Activated naive CD8-positive, alpha-beta T cell treated with anti-CD3 and anti-CD28 coated beads, Interleukin-2, amount 50 U/mL, for 16 hours (primary cell): ENCODE data around the gene PAX6.

Source experiments
- DNase-seq: peaks from one replicate; pipeline ENCODE4 v3.0.0-alpha.2; 2020; ENCODE audit warnings: low read depth, low spot score

PAX6 gene

DNA sequence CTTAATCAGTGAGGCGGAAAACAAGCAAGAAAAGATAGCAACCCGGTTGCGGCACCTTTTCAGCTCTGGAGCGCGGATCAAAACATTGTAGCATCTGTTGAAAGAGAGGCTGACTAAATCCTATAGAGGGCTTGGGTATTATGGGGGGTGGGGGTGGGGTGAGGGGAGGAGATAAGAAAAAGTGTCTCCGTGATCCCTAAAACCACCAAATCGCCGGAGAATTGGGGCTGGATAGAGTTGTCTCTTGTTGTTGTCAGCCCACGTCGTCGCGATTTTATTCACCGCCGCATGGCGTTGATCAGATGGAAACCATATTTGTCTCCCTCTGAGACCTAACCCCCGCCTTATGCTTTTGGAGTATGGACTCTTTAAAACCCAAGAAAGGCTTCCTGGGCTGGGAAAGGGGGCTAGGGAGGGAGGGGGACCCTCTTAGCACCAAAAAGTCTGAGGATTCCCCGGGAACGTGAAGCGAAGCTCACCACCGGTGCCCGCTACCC, 13.0 kb downstream of the PAX6 start:
- DNase-seq, result no peak

DNA sequence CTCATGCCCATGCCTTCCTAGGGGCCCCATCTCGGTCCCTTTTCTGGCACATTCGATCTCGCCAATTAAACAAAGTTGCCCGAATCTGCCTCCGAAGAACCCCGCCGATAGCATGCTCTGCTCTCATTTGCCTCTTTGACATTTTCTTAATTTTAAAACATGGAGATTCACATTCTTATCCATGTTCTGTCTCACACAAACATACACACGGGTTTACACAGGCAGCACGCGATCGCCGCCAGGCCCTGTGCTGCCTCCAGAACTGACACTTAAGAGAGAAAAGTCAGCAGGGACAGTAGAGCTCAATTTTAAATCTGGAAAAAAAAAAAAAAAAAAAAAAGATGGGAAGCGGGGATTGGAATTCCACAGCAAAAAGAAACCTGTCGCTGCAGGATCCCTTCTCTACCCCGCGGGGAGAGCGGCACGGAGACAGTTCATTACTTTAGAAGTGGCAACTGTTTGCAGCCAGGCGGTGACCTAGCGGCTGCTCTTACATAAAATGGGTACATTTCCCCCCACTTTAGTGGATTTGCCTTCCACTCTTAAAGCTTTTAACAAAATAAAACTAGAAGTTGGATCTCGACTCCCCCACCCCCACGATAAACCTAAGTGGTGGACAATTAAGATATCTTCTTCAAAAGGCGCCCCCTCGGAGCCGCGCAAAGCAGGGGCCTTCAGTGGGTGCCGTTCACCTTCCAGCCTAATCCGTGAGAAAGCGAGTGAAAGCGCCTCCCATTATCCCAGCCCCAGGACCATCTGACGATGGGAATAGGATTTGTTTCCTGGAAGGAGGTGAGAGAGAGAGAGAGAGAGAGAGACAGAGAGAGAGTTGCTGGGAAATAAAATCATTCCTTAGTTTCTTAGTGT, 13.7 kb downstream of the PAX6 start:
- no peak for DNase-seq

- no peak for DNase-seq
These were observed 14.5 kb downstream of the PAX6 start for GRCh38 chr11:31796499-31797189.

DNA sequence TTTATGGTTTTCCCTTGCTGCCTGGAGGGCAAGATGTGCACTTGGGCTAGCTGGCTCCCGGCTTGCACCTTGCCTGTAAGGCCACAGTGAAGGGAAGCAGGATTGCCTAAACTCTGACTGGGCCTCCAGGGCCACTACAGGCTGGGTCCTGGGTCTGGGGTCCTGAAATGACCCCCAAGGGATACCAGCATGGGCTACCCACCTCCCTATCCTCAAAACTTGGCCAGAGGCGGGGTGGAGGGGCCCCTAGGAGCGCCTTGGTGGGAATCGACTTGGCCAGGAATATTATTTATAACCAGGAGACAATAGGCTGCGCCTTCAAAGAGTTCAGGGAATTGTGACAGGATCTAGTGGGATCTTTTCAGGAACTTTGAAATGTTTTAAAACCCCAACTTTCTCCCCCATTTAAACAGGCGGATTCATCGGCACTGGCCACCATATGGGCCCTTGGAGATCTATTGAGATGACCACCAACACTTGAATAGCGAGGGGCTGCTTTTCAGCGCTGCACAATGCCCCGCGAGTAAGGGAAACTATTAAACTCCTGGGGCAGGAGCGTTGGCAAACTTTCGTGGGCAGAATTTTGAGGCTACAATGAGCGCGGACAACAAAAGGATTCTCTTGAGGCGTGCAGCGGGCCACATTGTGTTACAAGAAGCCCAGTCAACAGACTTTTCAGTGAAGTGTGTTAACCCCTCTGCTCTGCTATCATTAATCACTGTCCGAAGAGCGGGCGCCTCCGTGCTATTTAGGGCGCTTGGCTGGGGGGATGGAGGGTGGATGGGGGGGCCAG, 15.2 kb downstream of the PAX6 start:
- no peak for DNase-seq

DNA sequence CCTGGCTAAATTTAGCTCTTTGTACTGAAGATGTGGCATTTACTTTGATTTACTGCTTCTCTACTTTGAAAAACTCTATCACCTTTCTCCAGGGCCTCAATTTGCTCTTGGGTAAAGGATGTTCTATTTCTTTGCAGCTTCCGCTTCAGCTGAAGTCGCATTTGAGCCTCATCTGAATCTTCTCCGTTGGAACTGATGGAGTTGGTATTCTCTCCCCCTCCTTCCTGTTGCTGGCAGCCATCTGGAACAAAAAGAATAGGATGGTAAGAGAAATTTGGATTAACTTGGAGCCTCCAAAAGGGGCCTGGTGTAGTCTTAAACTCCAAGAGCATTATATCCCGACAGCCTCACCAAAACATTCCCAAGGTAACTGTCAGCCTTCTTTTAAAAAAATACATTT, 16.6 kb downstream of the PAX6 start:
- no peak for DNase-seq

DNA sequence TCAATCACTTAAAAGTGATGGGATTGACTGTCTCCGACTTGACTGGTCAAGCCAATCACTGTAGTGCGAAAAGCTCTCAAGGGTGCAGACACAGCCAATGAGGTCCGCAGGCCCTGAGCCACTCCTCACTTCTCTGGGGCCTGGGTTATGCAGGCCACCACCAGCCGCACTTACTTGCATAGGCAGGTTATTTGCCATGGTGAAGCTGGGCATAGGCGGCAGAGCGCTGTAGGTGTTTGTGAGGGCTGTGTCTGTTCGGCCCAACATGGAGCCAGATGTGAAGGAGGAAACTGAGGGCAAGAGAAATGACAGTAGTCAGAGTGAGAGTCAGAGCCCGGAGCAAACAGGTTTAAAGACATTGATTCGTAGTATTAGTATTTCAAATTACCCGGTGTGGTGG, 17.9 kb downstream of the PAX6 start:
- DNase-seq, result no peak

GRCh38 chr11:31792456-31792855, 18.7 kb downstream of the PAX6 start:
- no peak for DNase-seq

DNA sequence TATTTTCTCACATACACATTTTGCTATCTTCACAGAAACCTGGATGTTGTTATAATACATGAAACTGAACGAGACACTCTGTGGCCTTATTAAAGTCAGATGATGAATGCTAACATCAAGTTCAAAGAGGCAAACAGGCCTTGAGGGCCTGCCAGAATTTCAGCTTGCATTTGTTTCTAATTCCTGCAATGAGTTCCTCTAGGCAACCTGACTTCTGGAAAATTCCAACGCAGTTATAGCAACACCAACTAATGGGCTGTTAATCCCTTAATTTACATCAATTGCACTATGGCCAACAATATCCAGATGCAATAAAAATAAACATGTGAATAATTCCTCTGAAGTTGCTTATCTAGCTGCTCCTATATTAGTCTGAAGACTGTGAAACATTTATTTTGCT, 19.1 kb downstream of the PAX6 start:
- DNase-seq, result no peak

DNA sequence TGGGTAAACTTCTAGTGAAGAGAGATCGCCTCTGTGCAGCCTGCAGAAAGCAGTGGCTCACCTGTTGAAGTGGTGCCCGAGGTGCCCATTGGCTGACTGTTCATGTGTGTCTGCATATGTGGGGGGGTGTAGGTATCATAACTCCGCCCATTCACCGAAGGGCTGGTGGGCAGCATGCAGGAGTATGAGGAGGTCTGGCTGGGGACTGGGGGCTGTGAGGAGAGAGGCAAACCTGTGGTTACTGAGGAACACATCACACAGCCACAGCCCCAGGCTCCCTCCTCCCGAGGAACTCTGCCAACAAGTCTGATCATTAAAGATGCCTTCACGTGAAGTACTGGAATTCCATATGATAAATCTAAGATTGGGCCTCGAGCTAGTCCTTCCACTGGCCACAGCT, 20.5 kb downstream of the PAX6 start:
- no peak for DNase-seq

DNA sequence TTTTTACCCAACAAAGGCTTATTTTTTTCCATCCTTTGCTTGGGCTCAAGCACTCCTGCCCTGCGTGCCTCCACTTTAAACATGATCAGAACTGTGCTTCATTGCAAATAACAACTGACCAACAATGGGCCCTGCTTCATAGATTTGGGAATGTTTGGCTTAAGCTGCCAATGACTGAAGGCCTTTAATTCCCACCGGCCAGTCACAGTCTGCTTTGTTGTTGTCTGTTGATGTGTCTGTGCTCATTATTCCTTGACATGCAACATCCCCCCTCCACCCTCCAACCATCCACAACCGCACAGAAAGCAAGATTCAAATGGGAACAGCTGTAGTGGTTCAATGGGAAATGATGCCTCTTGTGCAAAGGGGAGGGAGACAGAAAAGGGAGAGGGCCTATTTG, 23.0 kb downstream of the PAX6 start:
- DNase-seq, result no peak

DNA sequence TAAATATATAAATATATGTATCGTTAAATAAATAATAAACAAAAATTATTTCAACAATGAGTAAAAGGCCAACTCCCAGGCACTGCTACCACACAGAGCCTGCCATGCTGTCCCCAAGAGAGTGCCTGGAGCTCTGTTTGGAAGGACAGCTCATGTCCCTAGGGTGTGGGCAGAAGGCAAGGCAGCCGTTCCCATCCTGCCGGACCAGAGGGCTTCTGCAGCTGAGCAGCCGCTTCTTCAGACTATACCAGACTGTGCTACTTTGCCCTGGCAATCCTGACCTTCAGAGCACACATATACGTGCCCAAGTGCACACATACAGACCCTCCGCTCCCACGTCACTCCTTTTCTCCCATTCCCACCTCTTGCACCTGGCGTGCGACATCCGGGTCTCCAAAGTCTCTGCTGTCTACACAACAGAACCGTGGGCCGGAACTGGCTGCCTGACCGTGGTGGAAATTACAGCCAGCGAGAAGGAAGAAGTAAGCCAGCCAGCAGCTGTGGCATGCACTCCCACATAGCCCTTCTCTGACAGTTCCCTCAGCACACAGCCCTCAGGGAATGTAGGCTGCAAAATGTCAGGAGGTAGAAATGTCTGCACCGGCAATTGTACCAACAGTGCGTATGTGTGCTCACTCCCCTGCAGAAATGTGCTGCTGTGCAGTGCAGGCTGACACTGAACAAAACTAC, 24.0 kb downstream of the PAX6 start:
- DNase-seq, result no peak

- DNase-seq, result no peak
These were observed 26.5 kb downstream of the PAX6 start for GRCh38 chr11:31784611-31785010.

DNA sequence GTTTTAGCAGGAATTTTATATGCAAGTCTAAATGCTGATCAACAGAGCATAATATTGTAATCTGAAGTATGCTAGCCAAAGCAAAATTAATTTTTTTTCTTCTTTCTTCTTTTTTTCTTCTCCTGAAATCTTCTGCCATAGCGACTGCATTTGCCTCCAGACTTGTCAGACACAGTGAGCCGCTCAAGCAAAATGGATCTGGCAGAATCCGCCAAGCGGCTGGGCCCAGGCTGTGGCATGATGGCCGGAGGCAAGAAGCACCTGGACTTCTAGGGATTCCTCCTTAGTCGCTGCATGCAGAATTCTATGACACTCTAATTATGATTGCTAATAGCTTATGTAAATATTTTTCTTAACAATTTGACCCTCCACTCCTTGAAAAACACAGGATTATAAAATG, 27.9 kb downstream of the PAX6 start:
- DNase-seq, result no peak

DNA sequence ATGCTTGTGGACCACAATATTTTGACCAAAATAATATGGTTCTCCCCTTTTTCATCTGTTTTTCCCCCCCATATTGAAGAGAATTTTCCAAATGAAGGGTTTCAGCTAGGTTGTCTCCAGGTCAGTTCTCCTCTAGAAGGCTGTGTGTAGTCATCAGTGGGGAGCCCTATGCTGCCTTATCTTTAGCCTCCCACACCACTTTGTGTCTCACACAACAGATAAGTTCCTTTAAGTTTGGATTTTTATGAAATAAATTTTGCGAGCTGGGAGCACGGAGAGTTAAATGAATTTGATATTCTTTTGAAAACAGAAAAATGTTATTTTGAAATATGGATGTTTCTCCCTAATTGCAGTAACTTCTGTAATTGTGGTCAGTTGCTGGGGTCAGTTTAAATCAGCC, 28.9 kb downstream of the PAX6 start:
- no peak for DNase-seq

DNA sequence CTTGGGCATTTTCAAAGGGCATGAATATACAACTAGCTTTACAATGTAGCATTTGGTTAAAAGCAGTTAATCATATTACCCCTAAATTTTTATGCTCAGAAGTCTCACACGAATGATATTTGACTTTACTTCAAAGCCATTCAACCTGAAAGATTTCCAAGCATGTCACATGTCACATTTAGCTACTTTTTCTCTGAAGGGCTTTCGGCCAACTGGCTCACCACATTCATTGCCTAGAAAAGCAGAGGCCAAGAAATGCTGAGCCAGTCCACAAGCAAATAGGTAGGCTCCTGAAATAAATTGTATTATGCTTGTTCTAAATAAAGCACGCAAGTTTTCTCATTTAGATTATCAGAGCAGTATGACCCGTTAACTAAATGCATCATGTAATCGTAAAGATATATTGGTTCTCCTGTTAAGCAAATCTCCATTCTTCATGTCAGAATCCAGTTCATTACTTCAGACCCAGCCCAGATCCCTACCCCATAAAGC, 30.6 kb downstream of the PAX6 start:
- no peak for DNase-seq

DNA sequence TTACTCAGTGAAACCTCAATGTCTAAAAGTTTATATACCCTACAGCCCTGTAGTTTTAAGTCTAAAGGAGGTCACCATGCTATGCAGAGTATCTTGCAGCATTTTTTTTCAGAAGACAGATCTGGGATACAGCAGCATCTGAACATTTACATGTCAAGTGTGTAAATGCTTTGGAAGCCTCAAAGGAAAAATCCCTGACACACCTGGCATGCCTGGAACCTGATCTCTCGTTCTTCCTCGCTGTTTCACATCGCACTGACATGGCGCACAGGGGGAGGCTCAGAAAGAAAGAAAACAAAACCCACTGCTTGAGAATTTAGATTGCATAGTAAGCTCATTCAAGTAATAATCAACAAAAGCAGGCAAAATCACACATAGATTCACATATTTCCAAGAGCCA, 31.0 kb downstream of the PAX6 start:
- DNase-seq, result no peak

DNA sequence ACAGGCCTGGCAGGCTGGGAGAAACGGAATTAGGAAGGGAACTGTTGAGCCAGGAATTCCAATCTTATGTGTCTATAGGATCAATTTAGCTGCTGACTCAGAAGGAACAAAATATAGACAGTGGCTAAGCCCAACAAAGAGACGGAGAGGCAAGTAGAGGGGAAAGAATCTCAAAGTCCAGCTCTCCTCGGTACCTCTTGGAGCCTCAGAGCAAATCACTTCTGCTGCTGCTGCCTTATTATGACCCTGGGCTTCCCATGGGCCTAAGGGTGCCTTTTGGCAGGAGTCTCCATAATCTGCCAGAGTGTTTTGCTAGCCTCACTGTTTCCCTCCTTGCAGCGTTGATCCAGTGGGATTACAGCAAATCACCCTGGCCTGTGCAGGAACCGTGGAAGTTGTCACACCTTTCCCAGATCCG, 31.7 kb downstream of the PAX6 start:
- no peak for DNase-seq

- DNase-seq, result no peak
These were observed 38.7 kb downstream of the PAX6 start for GRCh38 chr11:31772412-31772811.

GRCh38 chr11:31770011-31770700, 41.0 kb downstream of the PAX6 start:
- DNase-seq, result no peak

DNA sequence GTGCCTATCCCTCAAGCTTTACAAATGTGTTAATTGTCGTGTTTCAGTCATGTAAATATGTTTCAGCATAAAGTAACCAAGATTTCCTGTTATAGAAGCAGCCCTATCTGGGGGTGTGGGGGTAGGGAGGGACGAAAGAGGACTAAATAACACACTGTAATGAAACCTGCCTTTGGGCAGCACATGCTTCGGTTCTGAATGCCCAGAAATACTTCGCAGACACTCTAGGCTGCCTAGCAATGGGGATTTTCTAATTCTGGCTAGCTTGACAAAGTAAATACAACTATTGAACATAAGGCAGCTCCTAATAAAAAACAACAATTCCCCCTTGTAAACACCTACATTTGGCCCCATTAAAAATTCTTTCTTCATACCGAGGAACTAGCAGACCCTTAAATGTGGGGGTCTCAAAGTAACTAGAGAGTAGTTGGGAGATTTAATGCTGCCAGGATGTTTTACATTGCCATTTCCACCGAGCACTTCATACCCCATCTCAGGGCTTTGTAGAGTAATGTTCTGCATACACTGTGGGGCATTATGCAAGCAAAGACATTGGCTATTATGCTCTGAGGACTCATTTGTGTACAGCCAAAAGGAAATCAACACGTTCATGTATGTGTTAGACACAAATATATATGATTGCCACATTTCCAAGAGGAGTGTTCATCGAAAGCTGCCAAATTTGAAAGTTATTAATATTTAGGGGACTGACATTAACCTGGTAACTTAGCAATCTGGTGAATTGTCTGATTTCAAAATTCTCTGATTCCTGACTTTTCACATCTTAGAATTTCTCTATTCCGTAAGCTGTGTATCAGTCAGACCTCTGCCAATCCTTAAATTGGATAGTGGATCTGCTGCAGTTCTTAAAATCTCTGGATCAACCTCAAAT, 42.1 kb downstream of the PAX6 start:
- no peak for DNase-seq
